ENCODE results near the gene ASIC2.

ASIC2 gene

DNA sequence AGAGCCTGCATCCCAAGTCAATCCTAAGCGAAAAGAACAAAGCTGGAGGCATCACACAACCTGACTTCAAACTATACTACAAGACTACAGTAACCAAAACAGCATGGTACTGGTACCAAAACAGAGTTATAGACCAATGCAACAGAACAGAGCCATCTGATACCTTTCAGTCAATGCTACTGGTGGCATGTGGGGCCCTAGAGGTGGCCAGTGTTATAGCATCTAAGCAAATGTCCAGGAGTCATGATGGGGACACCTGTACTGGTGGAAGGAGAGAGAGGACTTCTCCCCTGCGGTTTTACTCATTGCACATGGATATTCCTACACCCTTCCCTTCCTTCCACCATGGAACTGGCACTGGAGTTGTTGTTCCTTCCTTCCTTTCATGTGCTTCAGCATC lies 6.0 kb upstream of the ASIC2 start:
- Mint-ChIP-seq H3K27ac (no peak overlapping the region), H3K4me1 (ENCODE audit: low read depth) (peaks cover 22% of the 10 kb centered on the region), H3K9me3 (ENCODE audit: low read depth) (no peaks in the 10 kb centered on the region), H3K4me3 (no peak overlapping the region), H3K36me3 (no peaks in the 10 kb centered on the region), H3K27me3 (peaks cover 13% of the 10 kb centered on the region)

DNA sequence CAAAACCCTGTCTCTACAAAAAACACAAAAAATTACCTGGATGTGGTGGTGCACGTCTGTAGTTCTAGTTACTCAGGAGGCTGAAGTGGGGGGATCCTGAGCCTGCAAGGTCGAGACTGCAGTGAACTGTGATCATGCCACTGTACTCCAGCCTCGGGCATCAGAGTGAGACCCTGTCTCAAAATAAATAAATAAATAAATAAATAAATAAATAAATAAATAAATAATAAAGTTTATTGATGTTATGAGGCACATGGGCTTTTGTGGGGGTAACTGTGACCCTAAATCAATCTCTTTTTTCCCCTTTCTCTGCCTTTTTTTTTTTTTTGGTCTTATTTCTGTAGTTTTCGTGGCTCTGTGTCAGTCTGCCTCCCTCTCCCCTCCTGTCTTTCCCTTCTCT lies 4.5 kb upstream of the ASIC2 start:
- H3K9me3 Mint-ChIP-seq (ENCODE audit: low read depth): no peaks in the 10 kb centered on the region
- no peaks in the 10 kb centered on the region for H3K36me3 Mint-ChIP-seq

GRCh38 chr17:33294994-33295393 lies 1.9 kb upstream of the ASIC2 start:
- H3K4me1 Mint-ChIP-seq (ENCODE audit: low read depth): peaks cover 12% of the 10 kb centered on the region
- H3K9me3 Mint-ChIP-seq (ENCODE audit: low read depth): no peaks in the 10 kb centered on the region
- H3K4me3 Mint-ChIP-seq: no peak overlapping the region
- H3K36me3 Mint-ChIP-seq: no peaks in the 10 kb centered on the region
- peaks cover 28% of the 10 kb centered on the region for H3K27me3 Mint-ChIP-seq
- no peak overlapping the region for H3K27ac Mint-ChIP-seq

More for the DNA sequence above, 4.5 kb upstream of the ASIC2 start:
- Mint-ChIP-seq H3K4me1 (ENCODE audit: low read depth) (peaks cover 14% of the 10 kb centered on the region), H3K27ac (no peak overlapping the region), H3K27me3 (peaks cover 21% of the 10 kb centered on the region), H3K4me3 (no peak overlapping the region)

DNA sequence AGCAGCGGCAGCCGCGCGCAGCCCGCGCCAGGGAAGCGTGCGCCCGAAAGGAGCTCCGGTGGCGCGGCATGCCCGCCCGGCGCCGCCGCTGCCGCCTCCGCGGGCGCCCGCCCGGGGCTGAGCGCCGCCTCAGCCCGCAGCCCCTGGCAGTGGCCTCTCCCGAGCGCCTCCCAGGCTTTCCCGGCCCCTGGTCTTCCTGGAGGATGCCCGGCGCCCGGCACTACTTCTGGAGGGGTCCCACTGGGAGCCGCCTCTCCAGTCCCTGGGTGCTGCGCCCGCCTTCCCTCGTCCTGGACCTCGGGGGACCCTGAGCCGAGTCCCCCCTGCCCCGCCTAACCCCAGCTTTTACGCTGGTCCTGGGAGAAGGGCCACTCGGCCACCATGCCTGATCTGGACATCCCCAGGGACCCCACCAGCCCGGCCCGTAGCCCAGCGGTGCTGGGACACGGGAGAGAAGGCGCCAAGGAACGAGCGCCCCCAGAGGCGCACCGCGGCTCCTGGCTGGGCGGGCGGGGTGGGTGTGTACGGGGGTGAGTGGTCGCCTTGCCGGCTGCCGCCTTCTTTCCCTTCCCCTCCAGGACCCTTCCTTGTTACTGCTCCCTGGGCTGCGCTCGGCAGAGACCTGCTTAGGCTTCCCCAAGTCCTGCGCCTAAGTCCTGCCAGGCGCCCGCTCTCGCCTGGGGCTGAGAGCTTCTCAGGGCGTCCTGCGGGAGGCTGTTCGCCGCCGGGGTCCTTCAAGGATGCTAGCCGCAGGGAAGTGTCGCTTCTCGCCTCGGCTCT lies 704 bp downstream of the ASIC2 start:
- H3K27me3 Mint-ChIP-seq: peaks cover 42% of the 10 kb centered on the region
- no peaks in the 10 kb centered on the region for H3K36me3 Mint-ChIP-seq
- no peaks in the 10 kb centered on the region for H3K9me3 Mint-ChIP-seq (ENCODE audit: low read depth)
- H3K27ac Mint-ChIP-seq: no peak overlapping the region
- H3K4me3 Mint-ChIP-seq: peak overlapping the region; percentile 44
- peaks cover 12% of the 10 kb centered on the region for H3K4me1 Mint-ChIP-seq (ENCODE audit: low read depth)

- Mint-ChIP-seq H3K4me1 (ENCODE audit: low read depth) (peaks cover 12% of the 10 kb centered on the region), H3K27ac (no peak overlapping the region), H3K4me3 (peak overlapping the region; percentile 76), H3K9me3 (ENCODE audit: low read depth) (no peaks in the 10 kb centered on the region), H3K36me3 (no peaks in the 10 kb centered on the region), H3K27me3 (peaks cover 45% of the 10 kb centered on the region)
These were observed 1.6 kb downstream of the ASIC2 start for GRCh38 chr17:33291248-33292200.

DNA sequence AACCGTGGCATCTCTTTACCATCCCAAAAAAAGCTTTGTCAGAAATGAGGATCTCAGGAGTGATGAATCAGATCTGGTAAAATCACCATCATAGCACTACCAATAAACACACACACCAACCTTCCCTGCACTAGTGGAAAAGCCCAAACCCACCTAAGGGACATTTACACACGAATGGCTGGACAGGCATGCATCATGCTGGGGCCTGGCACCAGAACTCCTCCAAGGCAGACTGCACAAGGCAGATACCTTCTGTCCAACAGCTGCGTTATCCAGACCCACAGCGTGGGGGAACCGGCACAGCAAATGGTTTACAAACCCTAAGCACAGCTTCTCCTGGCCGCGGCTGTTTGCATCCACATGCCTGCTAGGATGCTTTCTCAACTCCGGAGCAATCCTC lies 2.8 kb downstream of the ASIC2 start:
- H3K27me3 Mint-ChIP-seq: peaks cover 46% of the 10 kb centered on the region
- peaks cover 12% of the 10 kb centered on the region for H3K4me1 Mint-ChIP-seq (ENCODE audit: low read depth)
- H3K9me3 Mint-ChIP-seq (ENCODE audit: low read depth): no peaks in the 10 kb centered on the region
- H3K4me3 Mint-ChIP-seq: no peak overlapping the region
- H3K36me3 Mint-ChIP-seq: no peaks in the 10 kb centered on the region
- H3K27ac Mint-ChIP-seq: no peak overlapping the region

DNA sequence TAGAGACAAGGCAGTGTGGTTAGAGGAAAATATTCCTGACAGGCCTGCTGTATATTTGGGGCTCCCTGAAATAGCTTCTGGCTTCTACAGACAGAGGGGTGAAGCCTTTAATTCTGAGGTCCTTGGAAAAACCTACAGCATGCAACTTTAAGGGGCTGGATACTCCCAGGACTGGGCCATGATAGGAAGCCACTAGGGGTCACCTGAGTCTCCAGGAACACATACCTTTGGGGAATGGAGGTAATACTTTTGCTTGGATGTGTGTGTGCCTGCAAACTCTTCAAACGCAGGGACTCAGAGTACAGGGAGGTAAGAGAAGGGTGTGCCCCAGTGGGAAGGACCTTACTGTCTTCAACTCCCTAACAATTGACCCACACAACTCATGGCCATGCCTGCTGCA lies 4.1 kb downstream of the ASIC2 start:
- H3K9me3 Mint-ChIP-seq (ENCODE audit: low read depth): no peaks in the 10 kb centered on the region
- H3K27ac Mint-ChIP-seq: no peak overlapping the region
- H3K27me3 Mint-ChIP-seq: peaks cover 37% of the 10 kb centered on the region
- peaks cover 10% of the 10 kb centered on the region for H3K4me1 Mint-ChIP-seq (ENCODE audit: low read depth)
- no peak overlapping the region for H3K4me3 Mint-ChIP-seq
- no peaks in the 10 kb centered on the region for H3K36me3 Mint-ChIP-seq

DNA sequence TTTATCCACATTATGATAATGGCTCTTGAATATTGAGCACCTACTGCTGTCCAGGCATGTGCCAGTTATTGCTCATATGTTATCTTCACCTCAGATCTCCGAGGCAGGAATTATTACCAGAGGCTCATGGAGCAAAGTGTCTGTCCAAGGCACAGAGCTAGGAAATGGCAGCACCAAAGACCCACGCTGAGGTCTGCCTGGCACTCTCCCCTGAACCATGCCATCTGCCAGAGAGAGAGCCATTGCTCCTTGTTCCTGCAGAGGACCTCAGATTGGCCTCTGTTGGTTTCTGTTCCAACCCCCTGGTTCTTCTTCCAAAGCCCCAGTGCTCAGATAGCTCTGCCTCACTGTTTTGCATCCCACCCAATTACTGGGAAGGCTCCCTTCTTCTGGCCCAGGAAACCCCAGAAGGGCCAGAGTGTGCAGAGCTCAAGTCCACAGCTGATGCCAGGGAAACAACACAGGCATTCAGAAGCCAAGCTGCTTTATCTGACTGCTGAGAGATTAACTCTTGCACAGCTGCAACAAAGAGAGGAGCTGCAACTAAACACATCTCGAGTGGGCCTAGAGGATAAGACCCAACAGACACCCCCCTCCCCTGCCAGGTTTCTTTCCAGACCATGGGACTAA lies 5.9 kb downstream of the ASIC2 start:
- Mint-ChIP-seq H3K4me1 (ENCODE audit: low read depth) (peaks cover 7% of the 10 kb centered on the region), H3K27ac (no peak overlapping the region), H3K9me3 (ENCODE audit: low read depth) (no peaks in the 10 kb centered on the region), H3K27me3 (peaks cover 31% of the 10 kb centered on the region), H3K4me3 (no peak overlapping the region), H3K36me3 (no peaks in the 10 kb centered on the region)

GRCh38 chr17:33285413-33285812 lies 7.7 kb downstream of the ASIC2 start:
- Mint-ChIP-seq H3K27me3 (peaks cover 22% of the 10 kb centered on the region), H3K9me3 (ENCODE audit: low read depth) (no peaks in the 10 kb centered on the region), H3K27ac (no peak overlapping the region), H3K36me3 (no peaks in the 10 kb centered on the region), H3K4me1 (ENCODE audit: low read depth) (no peaks in the 10 kb centered on the region), H3K4me3 (no peak overlapping the region)

- Mint-ChIP-seq H3K27me3 (peaks cover 17% of the 10 kb centered on the region), H3K4me3 (no peak overlapping the region), H3K36me3 (no peaks in the 10 kb centered on the region), H3K9me3 (ENCODE audit: low read depth) (no peaks in the 10 kb centered on the region), H3K4me1 (ENCODE audit: low read depth) (no peaks in the 10 kb centered on the region), H3K27ac (no peak overlapping the region)
These were observed 9.1 kb downstream of the ASIC2 start for GRCh38 chr17:33284022-33284421.

DNA sequence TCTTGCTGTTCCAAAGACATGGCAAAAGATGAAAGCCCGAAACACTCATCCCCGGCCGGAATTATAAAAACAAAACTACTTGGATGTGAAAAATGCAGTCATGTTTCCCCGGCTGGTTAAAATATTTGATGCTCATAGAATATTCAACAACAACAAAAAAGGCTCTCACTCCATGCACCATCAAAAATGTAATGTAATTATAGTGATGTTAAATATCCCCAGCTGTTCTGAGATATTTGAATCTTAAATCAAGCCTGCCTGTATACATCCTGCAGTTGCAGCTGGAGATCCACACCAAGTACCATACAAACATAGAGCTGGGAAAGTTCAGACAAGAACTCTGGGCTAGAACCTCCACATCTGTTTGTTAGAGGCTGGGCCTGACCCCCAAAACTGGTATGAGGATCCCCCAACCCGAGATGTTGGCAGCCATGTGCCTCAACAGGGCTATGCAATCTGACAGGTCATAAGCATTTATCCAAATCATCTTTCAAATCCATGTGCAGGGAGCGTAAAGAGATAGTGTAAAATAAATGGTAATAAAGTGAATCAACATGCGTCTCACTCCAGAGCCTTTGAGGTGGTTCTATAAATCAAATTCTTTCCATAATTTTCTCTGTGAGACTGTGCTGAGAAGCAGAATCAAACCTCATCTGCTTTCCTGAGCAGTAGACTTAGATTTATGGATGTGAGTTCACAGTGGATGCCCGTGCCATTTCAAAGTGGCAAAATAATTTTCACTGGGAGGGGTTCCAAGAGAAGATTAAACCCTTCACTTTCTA lies 12.7 kb downstream of the ASIC2 start:
- Mint-ChIP-seq H3K4me3 (no peak overlapping the region), H3K9me3 (ENCODE audit: low read depth) (no peaks in the 10 kb centered on the region), H3K36me3 (no peaks in the 10 kb centered on the region), H3K4me1 (ENCODE audit: low read depth) (no peaks in the 10 kb centered on the region), H3K27ac (no peak overlapping the region), H3K27me3 (peaks cover 12% of the 10 kb centered on the region)

- H3K4me1 Mint-ChIP-seq (ENCODE audit: low read depth): no peaks in the 10 kb centered on the region
- peaks cover 17% of the 10 kb centered on the region for H3K27me3 Mint-ChIP-seq
- no peaks in the 10 kb centered on the region for H3K9me3 Mint-ChIP-seq (ENCODE audit: low read depth)
- H3K27ac Mint-ChIP-seq: no peak overlapping the region
- no peak overlapping the region for H3K4me3 Mint-ChIP-seq
- no peaks in the 10 kb centered on the region for H3K36me3 Mint-ChIP-seq
These were observed 15.5 kb downstream of the ASIC2 start for GRCh38 chr17:33277436-33278100.

GRCh38 chr17:33273743-33274410 lies 19.2 kb downstream of the ASIC2 start:
- Mint-ChIP-seq H3K9me3 (ENCODE audit: low read depth) (no peaks in the 10 kb centered on the region), H3K4me3 (no peak overlapping the region), H3K27me3 (peaks cover 13% of the 10 kb centered on the region), H3K27ac (no peak overlapping the region), H3K4me1 (ENCODE audit: low read depth) (no peaks in the 10 kb centered on the region), H3K36me3 (no peaks in the 10 kb centered on the region)
